Right atrium auricular region (tissue), 2 donors: ENCODE results near the gene MADD. TPM values are rescaled to one million over a fixed set of nuclear protein-coding genes. Genes with fewer than 3 reads are reported as not detected.

Experiments used
- DNase-seq: peaks from one replicate; pipeline ENCODE4 v3.0.0-alpha.2; 2019; ENCODE audit warnings: low spot score
- H3K27ac ChIP-seq, 2 donors: fragments of 200-600 bp; sonication (generic); 1 replicate in 1 of 2; 2 replicates in 1 of 2; pipeline ENCODE4 v1.5.1; 2016 to 2019
- H3K27me3 ChIP-seq, 2 donors: fragments of 200-600 bp; sonication (generic); one replicate each; pipeline versions ENCODE4 v1.5.1 to v1.6.0; 2017 to 2019
- H3K36me3 ChIP-seq: fragments of 200-600 bp; sonication (generic); one replicate; pipeline ENCODE4 v1.5.1; 2016
- H3K4me1 ChIP-seq, 2 donors: fragments of 200-600 bp; sonication (generic); one replicate each; pipeline versions ENCODE4 v1.5.1 to v1.6.0; 2017 to 2019
- H3K4me3 ChIP-seq, 2 donors: fragments of 200-600 bp; sonication (generic); 1 replicate in 1 of 2; 2 replicates in 1 of 2; pipeline ENCODE4 v1.5.1; 2017 to 2019; ENCODE audit warnings: mild to moderate bottlenecking in 1 of 2, moderate library complexity in 1 of 2
- H3K9me3 ChIP-seq, 2 donors: fragments of 200-600 bp; sonication (generic); one replicate each; pipeline ENCODE4 v1.5.1; 2019
- CTCF ChIP-seq, 2 donors: fragments of 200-600 bp; sonication (generic); IDR thresholded peaks; one replicate each; pipeline ENCODE4 v1.5.1; 2019; ENCODE audit warnings: antibody characterized with exemption in 2 of 2
- total RNA-seq, 2 donors: library from RNA; depleted of rRNA; stranded (reverse); fragments of >200 nt; gene quantifications; one replicate each; pipeline ENCODE4 v1.1.0, GENCODE V29; 2016

MADD gene
- total RNA-seq = 10 to 100 TPM; 28.2 to 49.8 TPM

DNA sequence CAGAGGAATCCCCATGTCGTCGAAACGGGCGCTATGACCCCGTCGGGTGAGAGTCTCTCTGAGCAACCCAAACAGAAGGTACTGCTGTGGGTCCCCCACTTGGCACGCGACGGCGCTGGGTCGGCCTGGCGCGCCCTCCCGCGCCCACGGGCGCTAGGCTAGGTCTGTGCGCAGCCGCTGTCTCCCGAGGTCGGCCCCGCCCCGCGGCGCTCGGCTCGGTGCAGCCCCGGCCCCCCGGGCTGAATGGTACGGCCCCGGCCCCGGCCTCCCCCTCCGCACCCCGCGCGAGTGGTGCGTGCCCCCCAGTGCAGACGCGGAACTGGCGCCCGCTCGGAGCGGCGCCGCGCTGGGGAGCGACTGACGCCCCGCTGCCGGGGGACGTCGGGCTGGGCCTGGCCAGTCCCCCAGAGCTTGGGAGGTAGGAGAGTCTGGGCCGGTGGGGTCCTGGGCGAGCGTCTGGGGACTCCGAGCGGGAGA, at the start of gene MADD:
MADD (plus strand) TSS at position 305 of the 477 bp plus-strand sequence.
- H3K36me3 ChIP-seq = peaks cover 7% of the 10 kb centered on the region
- no peaks in the 10 kb centered on the region for H3K27me3 ChIP-seq
- TF ChIP-seq CTCF (IDR thresholded peaks at IDR 0.05) = no peak
- peak within 1 kb of the TSS; percentile 86 to 90 for H3K4me3 ChIP-seq
- peak within 1 kb of the TSS; percentile 89 to 97 for H3K27ac ChIP-seq
- H3K4me1 ChIP-seq = peaks cover 0 to 53% of the 10 kb centered on the region in 2 donors
- peak; percentile 81 for DNase-seq
- H3K9me3 ChIP-seq = no peaks in the 10 kb centered on the region

DNA sequence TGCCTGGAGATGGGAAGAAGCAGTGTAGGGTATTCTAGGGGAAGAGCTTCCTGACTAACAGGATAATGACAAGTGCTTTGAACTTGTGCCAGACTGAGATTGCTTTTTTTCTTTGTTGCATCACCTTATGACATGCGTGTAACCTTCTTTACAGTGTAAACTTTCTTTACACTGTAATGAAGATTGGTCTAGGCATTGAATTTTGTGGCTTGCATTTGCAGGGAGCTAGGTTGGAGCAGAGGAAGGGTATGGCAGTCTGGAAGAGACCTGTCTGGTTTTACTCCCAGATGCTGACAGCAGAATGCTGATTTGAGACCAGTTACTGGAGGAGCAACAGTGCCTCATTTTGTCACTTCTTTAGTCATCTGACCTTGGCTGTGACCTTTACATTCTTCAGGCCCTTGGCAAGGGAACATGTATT, 49.5 kb upstream of the MADD start:
- Histone ChIP-seq H3K9me3 (no peaks in the 10 kb centered on the region), H3K27me3 (no peaks in the 10 kb centered on the region), H3K27ac (peak overlapping the region in 1 of 2 donors; percentile 18), H3K4me1 (peaks cover 0 to 28% of the 10 kb centered on the region in 2 donors), H3K4me3 (no peak overlapping the region), H3K36me3 (peaks cover 7% of the 10 kb centered on the region)
- DNase-seq = no peak
- no peak for TF ChIP-seq CTCF (IDR thresholded peaks at IDR 0.05)

GRCh38 chr11:47222696-47223095, 47.2 kb upstream of the MADD start:
- H3K27me3 ChIP-seq = no peaks in the 10 kb centered on the region
- H3K4me1 ChIP-seq = peaks cover 0 to 12% of the 10 kb centered on the region in 2 donors
- H3K27ac ChIP-seq = no peak overlapping the region
- DNase-seq = no peak
- H3K9me3 ChIP-seq = no peaks in the 10 kb centered on the region
- H3K36me3 ChIP-seq = peaks cover 12% of the 10 kb centered on the region
- no peak overlapping the region for H3K4me3 ChIP-seq
- no peak for TF ChIP-seq CTCF (IDR thresholded peaks at IDR 0.05)

DNA sequence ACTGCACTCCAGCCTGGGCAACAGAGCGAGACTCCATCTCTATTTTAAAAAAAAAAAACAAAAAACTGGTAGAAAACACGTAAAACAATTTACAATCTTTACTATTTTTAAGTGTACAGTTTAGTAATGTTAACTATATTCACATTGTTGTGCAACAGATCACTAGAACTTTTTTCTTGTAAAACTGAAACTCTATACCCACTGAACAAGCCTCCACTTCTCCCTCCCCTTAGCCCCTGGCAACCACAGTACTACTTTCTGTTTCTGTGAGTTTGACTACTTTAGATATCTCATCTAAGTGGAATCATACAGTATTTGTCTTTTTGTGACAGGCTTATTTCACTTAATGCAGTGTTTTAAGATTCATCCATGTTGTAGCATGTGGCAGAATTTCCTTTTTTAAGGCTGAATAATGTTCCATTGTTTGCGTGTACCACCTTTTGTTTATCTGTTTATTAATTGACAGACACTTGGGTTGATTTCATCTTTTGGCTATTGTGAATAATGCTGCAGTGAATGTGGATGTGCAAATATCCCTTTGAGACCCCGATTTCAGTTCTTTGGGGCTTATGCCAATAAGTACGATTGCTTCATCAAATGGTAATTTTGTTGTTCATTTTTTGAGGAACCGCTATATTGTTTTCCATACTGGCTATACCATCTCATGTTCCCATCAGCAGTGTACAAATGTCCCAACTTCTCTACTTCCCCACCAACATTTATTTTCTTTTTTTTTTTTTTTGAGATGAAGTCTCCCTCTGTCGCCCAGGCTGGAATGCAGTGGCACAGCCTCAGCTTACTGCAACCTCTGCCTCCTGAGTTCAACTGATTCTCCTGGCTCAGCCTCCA, 44.2 kb upstream of the MADD start:
- no peak for TF ChIP-seq CTCF (IDR thresholded peaks at IDR 0.05)
- H3K36me3 ChIP-seq = peaks cover 18% of the 10 kb centered on the region
- H3K27me3 ChIP-seq = no peaks in the 10 kb centered on the region
- no peak overlapping the region for H3K27ac ChIP-seq
- no peaks in the 10 kb centered on the region for H3K9me3 ChIP-seq
- peaks cover 0 to 2% of the 10 kb centered on the region in 2 donors for H3K4me1 ChIP-seq
- no peak overlapping the region for H3K4me3 ChIP-seq
- DNase-seq = no peak

- TF ChIP-seq CTCF (IDR thresholded peaks at IDR 0.05) = no peak
- Histone ChIP-seq H3K4me1 (no peaks in the 10 kb centered on the region), H3K27ac (no peak overlapping the region), H3K9me3 (no peaks in the 10 kb centered on the region), H3K27me3 (no peaks in the 10 kb centered on the region), H3K4me3 (no peak overlapping the region), H3K36me3 (peaks cover 11% of the 10 kb centered on the region)
- DNase-seq = no peak
These were observed 40.8 kb upstream of the MADD start for GRCh38 chr11:47229161-47229560.
